Uterus (tissue), 4 donors: Measurements from ENCODE around the gene GLIS1. TPM values are rescaled to one million over a fixed set of nuclear protein-coding genes. Genes with fewer than 3 reads are reported as not detected.

Source experiments
- DNase-seq, 2 donors: peaks; one replicate each; pipeline ENCODE4 v3.0.0-alpha.2; 2019 to 2020
- H3K27ac ChIP-seq, 2 donors: fragments of 200-600 bp; sonication (generic); 1 replicate in 1 of 2; 2 replicates in 1 of 2; pipeline ENCODE4 v1.5.1; 2016 to 2018
- H3K27me3 ChIP-seq, 2 donors: fragments of 200-600 bp; sonication (generic); one replicate each; pipeline ENCODE4 v1.5.1; 2018 to 2019; ENCODE audit warnings: control low read depth in 1 of 2
- H3K36me3 ChIP-seq, 2 donors: fragments of 200-600 bp; sonication (generic); one replicate each; pipeline ENCODE4 v1.5.1; 2019; ENCODE audit warnings: control low read depth in 1 of 2
- H3K4me1 ChIP-seq, 2 donors: fragments of 200-600 bp; sonication (generic); one replicate each; pipeline ENCODE4 v1.5.1; 2018 to 2019; ENCODE audit warnings: control low read depth in 1 of 2
- H3K4me3 ChIP-seq, 2 donors: fragments of 200-600 bp; sonication (generic); 1 replicate in 1 of 2; 2 replicates in 1 of 2; pipeline ENCODE4 v1.5.1; 2018 to 2019; ENCODE audit warnings: mild to moderate bottlenecking in 1 of 2
- H3K9me3 ChIP-seq, 2 donors: fragments of 200-600 bp; sonication (generic); one replicate each; pipeline ENCODE4 v1.5.1; 2019; ENCODE audit warnings: control low read depth in 1 of 2
- POLR2A ChIP-seq, 2 donors: fragments of 450-650 bp; IDR thresholded peaks; one replicate each; pipeline ENCODE4 v1.6.1; 2016; ENCODE audit warnings: antibody characterized with exemption in 2 of 2, mild to moderate bottlenecking in 1 of 2, moderate library complexity in 1 of 2
- intact Hi-C: fragments of 100-400 bp; cut with DNase I; formaldehyde crosslinking; loops from one replicate; pipeline ENCODE4 v1.15.1; 2023; ENCODE audit warnings: low total_unique reads
- total RNA-seq, 4 donors: library from RNA; depleted of rRNA in 3 of 4; stranded (reverse); fragments of >200 nt in 3 of 4; gene quantifications; one replicate each; pipeline versions ENCODE4 v1.1.0 to v1.2.4, GENCODE V29; 2014 to 2023
- TF ChIP-seq, protein P1 (sequence below), 4 experiments: fragments of 200-600 bp in 2 of 4; fragments of 450-650 bp in 2 of 4; sonication (generic) in 2 of 4; IDR thresholded peaks; one replicate each; pipeline ENCODE4 v1.5.1; 2016 to 2019; ENCODE audit warnings: antibody characterized with exemption in 4 of 4, mild to moderate bottlenecking in 2 of 4, moderate library complexity in 1 of 4
- donor health status: DM: yes; HTN: yes; CAD: no.

The GLIS1 gene
- total RNA-seq, 4 donors from 2014 or later = 0.21 to 1.0 TPM; not detected in 2

DNA sequence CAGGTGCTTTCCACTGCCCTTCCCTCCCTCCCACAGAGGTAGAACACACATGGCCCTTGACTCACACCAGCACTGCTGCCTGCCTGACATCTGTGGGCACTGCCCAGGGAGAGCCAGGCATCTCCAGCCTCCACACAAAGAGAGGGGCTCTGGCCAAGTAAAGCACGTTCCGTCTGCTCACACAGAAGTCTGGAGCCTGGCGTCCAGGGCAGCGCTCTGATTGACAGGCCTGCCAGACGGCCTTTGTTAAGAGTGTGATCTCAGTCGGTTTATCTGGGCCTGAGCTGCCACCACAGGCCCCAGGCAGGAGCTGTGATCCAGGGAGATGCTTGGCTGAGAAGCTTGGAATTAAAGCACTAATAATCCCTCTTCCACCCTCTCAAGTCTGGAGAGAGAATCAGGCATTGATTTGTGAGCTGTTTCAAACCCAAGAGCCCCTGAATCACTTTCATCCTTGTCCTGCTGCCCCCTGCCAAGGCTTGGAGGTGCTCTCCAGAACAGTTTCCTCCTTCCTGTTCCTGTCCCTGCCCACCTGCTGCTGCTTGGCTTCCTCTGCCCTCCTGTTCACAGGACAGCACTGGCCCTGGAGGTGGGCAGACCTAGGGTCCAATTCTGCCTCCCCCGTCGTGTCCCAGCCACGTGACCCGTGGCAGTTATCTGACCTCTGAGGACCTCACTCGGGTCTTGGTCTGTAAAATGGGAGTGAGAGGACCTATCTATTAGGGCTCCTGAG, 276.0 kb downstream of the GLIS1 start:
- Histone ChIP-seq H3K27me3 (no peaks in the 10 kb centered on the region), H3K4me1 (no peaks in the 10 kb centered on the region), H3K4me3 (no peak overlapping the region), H3K27ac (no peak overlapping the region), H3K36me3 (no peaks in the 10 kb centered on the region), H3K9me3 (no peaks in the 10 kb centered on the region)
- intact Hi-C loops = no loop called here
- no peak for DNase-seq
- no peak for TF ChIP-seq POLR2A (IDR thresholded peaks at IDR 0.05)
- TF ChIP-seq, protein P1, sequence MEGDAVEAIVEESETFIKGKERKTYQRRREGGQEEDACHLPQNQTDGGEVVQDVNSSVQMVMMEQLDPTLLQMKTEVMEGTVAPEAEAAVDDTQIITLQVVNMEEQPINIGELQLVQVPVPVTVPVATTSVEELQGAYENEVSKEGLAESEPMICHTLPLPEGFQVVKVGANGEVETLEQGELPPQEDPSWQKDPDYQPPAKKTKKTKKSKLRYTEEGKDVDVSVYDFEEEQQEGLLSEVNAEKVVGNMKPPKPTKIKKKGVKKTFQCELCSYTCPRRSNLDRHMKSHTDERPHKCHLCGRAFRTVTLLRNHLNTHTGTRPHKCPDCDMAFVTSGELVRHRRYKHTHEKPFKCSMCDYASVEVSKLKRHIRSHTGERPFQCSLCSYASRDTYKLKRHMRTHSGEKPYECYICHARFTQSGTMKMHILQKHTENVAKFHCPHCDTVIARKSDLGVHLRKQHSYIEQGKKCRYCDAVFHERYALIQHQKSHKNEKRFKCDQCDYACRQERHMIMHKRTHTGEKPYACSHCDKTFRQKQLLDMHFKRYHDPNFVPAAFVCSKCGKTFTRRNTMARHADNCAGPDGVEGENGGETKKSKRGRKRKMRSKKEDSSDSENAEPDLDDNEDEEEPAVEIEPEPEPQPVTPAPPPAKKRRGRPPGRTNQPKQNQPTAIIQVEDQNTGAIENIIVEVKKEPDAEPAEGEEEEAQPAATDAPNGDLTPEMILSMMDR (IDR thresholded peaks at IDR 0.05) = no peak

DNA sequence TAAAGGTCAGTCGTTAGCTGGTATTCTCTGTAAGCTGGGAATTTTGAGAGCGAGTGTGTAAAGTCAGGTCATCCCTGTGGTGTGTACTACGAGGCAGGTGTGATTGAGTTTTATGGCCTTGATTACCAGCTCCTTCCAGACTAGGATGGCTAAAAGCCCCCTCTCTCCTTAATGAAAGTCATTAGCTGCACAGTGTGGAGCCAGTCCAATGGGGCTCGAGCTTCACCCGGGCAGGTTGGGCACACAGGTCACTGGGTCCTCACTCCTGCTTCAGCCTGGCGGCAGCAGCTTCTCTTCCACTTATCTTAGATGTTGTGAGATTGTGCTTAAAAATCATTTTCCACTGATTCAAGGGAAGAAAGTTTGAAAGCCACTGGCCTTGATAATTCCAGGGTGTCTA, 276.8 kb downstream of the GLIS1 start:
- no peaks in the 10 kb centered on the region for H3K9me3 ChIP-seq
- TF ChIP-seq POLR2A (IDR thresholded peaks at IDR 0.05) = no peak
- TF ChIP-seq, protein P1 (IDR thresholded peaks at IDR 0.05) = no peak
- H3K4me3 ChIP-seq = no peak overlapping the region
- H3K27me3 ChIP-seq = no peaks in the 10 kb centered on the region
- H3K4me1 ChIP-seq = no peaks in the 10 kb centered on the region
- no peak for DNase-seq
- no peak overlapping the region for H3K27ac ChIP-seq
- no peaks in the 10 kb centered on the region for H3K36me3 ChIP-seq
- intact Hi-C loops = no loop called here

DNA sequence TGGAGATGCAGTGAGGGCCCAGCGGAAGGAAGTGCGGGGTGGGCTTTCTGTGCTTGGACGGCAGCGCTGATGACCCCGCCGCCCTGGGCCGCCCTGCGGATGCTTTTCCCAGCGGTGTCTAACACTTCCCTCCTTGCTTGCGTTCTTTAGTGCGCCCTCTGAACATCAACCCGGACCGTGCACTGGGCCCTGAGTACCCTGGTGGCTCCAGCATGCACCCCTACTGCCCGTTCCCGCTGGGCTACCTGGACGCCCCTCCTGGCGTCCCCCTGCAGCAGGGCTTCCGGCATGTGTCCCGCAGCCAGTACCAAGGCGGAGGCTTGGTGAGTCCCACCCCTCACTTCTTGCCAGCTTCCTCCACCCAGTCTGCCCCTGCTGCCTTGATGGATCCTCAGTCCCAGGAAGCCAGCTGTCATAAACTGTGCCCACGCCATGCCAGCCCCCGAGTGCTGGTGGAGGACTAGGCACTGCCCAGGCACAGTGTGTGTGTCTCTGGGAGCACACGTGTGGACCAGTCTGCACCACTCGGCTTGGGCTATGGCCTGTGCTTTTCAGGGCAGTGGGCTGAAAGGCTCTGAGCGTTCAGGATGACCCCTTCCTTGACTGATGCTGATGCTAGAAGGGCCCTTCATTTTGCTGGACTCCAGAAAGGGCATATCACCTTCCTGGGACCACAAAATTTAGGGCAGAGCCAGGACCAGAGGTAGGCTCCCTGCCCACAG, 277.5 kb downstream of the GLIS1 start:
- DNase-seq = no peak
- Histone ChIP-seq H3K27me3 (no peaks in the 10 kb centered on the region), H3K4me1 (no peaks in the 10 kb centered on the region), H3K4me3 (no peak overlapping the region), H3K36me3 (no peaks in the 10 kb centered on the region), H3K27ac (no peak overlapping the region), H3K9me3 (no peaks in the 10 kb centered on the region)
- TF ChIP-seq, protein P1 (IDR thresholded peaks at IDR 0.05) = no peak
- TF ChIP-seq POLR2A (IDR thresholded peaks at IDR 0.05) = no peak
- intact Hi-C loops = no loop called here

DNA sequence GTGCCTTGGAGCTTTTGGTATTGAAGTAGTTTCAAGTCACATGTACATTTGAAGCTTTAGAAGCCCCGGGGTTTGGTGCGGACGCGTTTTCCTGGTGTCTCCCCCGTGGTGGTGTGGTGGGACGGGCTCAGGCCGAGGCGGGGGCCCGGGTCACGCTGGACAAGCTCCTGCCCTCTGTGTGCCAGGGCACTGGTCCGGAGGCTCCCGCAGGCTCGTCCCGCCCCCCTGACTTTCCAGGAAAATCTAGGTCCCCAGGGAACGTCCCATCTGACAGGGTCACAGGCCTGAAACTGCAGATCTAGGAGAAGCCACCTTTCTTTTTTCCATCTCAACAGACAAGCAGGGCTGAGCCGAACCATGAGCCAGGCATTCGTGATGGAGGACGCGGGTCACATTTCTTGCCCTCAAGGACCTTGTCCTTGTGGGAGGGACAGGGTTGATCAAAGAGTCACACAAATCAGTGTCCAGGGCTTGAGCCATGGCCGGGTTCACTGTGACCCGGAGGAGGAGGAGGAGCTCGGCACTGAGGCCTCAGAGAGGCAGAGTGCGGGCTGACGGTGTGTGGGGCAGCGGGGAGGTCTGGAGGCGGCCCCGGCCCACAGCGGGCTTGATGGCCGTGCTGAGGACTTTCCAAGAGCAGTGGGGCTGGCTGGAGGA, 278.2 kb downstream of the GLIS1 start:
- intact Hi-C loops = no loop called here
- DNase-seq = no peak
- Histone ChIP-seq H3K9me3 (no peaks in the 10 kb centered on the region), H3K36me3 (no peaks in the 10 kb centered on the region), H3K27me3 (no peaks in the 10 kb centered on the region), H3K4me1 (no peaks in the 10 kb centered on the region), H3K27ac (no peak overlapping the region), H3K4me3 (no peak overlapping the region)
- TF ChIP-seq, protein P1 (IDR thresholded peaks at IDR 0.05) = no peak
- TF ChIP-seq POLR2A (IDR thresholded peaks at IDR 0.05) = no peak

DNA sequence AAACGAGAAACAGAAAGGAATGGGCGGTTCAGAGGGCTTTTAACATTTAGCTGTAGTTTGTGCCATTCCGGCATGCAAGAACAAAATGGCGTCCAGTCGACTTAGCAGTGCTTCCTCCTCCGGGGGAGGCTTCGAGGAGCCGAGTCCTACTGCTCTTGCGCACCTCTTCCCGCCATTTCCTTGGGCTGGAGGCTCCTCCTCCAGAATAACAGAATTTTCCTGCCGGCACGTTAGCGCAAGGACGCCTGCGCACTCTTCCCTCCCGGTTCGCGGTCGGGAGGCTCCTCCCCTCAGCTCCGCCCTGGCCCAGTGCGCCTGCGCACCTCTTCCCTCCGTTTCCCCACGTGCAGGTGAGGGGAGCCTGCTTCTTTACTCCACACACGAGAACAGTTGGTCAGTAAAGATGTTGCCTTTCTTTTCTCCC, 278.7 kb downstream of the GLIS1 start:
- Histone ChIP-seq H3K4me1 (no peaks in the 10 kb centered on the region), H3K27ac (no peak overlapping the region), H3K27me3 (no peaks in the 10 kb centered on the region), H3K36me3 (no peaks in the 10 kb centered on the region), H3K4me3 (no peak overlapping the region), H3K9me3 (no peaks in the 10 kb centered on the region)
- TF ChIP-seq, protein P1 (IDR thresholded peaks at IDR 0.05) = no peak
- TF ChIP-seq POLR2A (IDR thresholded peaks at IDR 0.05) = no peak
- no peak for DNase-seq
- intact Hi-C loops = no loop called here
